Breast epithelium (tissue), 3 donors: ENCODE results near the gene GTF2I.

ENCODE experiments used
- POLR2A ChIP-seq: fragments of 450-650 bp; IDR thresholded peaks from one replicate; pipeline ENCODE4 v1.6.1; 2016; ENCODE audit warnings: antibody characterized with exemption, mild to moderate bottlenecking, moderate library complexity
- POLR2AphosphoS5 ChIP-seq, 3 donors: sonication (generic); formaldehyde crosslinking; IDR thresholded peaks; one replicate each; pipeline ENCODE4 v1.6.1; 2017; ENCODE audit warnings: antibody characterized with exemption in 3 of 3
- TF ChIP-seq, protein P1 (sequence below), 3 donors: fragments of 450-650 bp; IDR thresholded peaks; one replicate each; pipeline ENCODE4 v1.5.1; 2016 to 2017; ENCODE audit warnings: antibody characterized with exemption in 3 of 3, mild to moderate bottlenecking in 3 of 3, moderate library complexity in 3 of 3

DNA sequence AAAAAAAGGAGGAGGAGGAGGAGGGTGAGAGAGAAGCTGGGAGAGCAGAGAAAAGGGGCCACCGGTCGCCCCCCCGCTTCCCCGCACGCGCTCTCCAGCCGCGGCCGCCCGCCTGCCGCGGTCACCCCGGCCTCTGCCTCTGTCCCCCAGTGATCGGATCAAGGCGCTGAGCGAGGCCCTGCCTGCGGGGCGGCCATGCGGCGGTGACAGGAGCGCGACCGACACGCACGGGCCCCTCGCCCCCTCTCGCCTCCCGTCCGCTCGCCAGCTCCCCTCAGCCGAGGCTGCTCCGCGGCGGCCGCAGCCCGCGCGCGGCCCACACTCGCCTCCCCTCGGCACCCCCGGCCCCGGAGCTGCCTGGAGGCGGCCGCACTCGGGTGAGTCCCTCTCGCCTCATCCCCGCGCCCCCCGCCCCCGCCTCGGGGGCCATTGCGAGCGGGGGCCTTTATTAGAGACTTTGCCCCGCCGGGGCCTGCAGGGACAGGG is at the start of gene GTF2I:
- TF ChIP-seq, protein P1, sequence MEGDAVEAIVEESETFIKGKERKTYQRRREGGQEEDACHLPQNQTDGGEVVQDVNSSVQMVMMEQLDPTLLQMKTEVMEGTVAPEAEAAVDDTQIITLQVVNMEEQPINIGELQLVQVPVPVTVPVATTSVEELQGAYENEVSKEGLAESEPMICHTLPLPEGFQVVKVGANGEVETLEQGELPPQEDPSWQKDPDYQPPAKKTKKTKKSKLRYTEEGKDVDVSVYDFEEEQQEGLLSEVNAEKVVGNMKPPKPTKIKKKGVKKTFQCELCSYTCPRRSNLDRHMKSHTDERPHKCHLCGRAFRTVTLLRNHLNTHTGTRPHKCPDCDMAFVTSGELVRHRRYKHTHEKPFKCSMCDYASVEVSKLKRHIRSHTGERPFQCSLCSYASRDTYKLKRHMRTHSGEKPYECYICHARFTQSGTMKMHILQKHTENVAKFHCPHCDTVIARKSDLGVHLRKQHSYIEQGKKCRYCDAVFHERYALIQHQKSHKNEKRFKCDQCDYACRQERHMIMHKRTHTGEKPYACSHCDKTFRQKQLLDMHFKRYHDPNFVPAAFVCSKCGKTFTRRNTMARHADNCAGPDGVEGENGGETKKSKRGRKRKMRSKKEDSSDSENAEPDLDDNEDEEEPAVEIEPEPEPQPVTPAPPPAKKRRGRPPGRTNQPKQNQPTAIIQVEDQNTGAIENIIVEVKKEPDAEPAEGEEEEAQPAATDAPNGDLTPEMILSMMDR (IDR thresholded peaks at IDR 0.05), result no peak
- TF ChIP-seq POLR2AphosphoS5 (IDR thresholded peaks at IDR 0.05) (no peak), POLR2A (no peak)
